AG09319 (cell line): Measurements from ENCODE around the gene CASD1.

Experiments used
- DNase-seq: peaks from one replicate; pipeline ENCODE4 v3.0.0-alpha.2; 2010; ENCODE audit warnings: low read depth; ENCODE audit errors: extremely low read depth
- CTCF ChIP-seq: IDR thresholded peaks from 2 replicates; pipeline ENCODE4 v1.5.1; 2011; ENCODE audit warnings: low read depth, mild to moderate bottlenecking, inconsistent platforms, low read length, moderate library complexity

CASD1 gene

GRCh38 chr7:94509264-94509886 lies at the start of gene CASD1:
Gene CASD1 (plus strand): TSS chr7:94509809. CDS start chr7:94510085, 276 bp downstream.
- no peak for TF ChIP-seq CTCF
- no peak for DNase-seq

GRCh38 chr7:94466516-94466915 lies 43.1 kb upstream of the CASD1 start:
- no peak for TF ChIP-seq CTCF
- DNase-seq, result no peak

GRCh38 chr7:94471604-94472003 lies 38.0 kb upstream of the CASD1 start:
- DNase-seq, result no peak
- TF ChIP-seq CTCF, result no peak

- DNase-seq, result no peak
- no peak for TF ChIP-seq CTCF
Observed at GRCh38 chr7:94472608-94473007, 37.0 kb upstream of the CASD1 start.

GRCh38 chr7:94476251-94476840 lies 33.3 kb upstream of the CASD1 start:
- TF ChIP-seq CTCF, result no peak
- no peak for DNase-seq

GRCh38 chr7:94477878-94478277 lies 31.7 kb upstream of the CASD1 start:
- no peak for TF ChIP-seq CTCF
- no peak for DNase-seq

- no peak for TF ChIP-seq CTCF
- DNase-seq, result no peak
Observed at GRCh38 chr7:94478648-94479214, 30.9 kb upstream of the CASD1 start.
